ENCODE results near the gene INTS2. TPM values are rescaled to one million over a fixed set of nuclear protein-coding genes. Genes with fewer than 3 reads are reported as not detected.
"Not testable (repeated sequence)": the region's sequence is repeated elsewhere in the genome, so short reads cannot be mapped to it uniquely, and the experiment has no call there.

Gene INTS2
- polyA plus RNA-seq, 1 of the 3 experiments (the other 2 are of a cell fraction): 6.7 TPM

- POLR2A ChIA-PET; DNase-seq; H3F3A ChIP-seq (replicated peaks; ENCODE audit: insufficient read depth); H3K4me2 ChIP-seq; H3K79me2 ChIP-seq (ENCODE audit: insufficient read depth); H3K4me1 ChIP-seq (ENCODE audit: control insufficient read depth in 1 of 2, insufficient read depth in 2 of 2, low read depth in 1 of 2, low read length in 1 of 2); H3K27ac ChIP-seq (ENCODE audit: low read depth in 2 of 2, low read length in 1 of 2); H3K4me3 ChIP-seq (ENCODE audit: low read depth in 2 of 2, low read length in 1 of 2); H3K9me3 ChIP-seq; H2AFZ ChIP-seq (ENCODE audit: low read depth); H3K9me2 ChIP-seq; H4K20me1 ChIP-seq (ENCODE audit: insufficient read depth); H3K9ac ChIP-seq; H3K27me3 ChIP-seq (ENCODE audit: insufficient read depth); CTCF ChIA-PET: not testable (repeated sequence)
- H3K36me3 ChIP-seq (replicated peaks in 1 of 2; ENCODE audit: control insufficient read depth in 1 of 2, insufficient read depth in 2 of 2, low read length in 1 of 2): peaks cover 51 to 68% of the 10 kb centered on the region in 2 experiments
- WGBS (ENCODE audit: low lambda C conversion rate): 93% methylated on average over 5 of the region's 5 CpGs
These were observed 33.5 kb downstream of the INTS2 start for GRCh38 chr17:61894310-61894709.

- H3F3A ChIP-seq (replicated peaks; ENCODE audit: insufficient read depth); DNase-seq; H3K4me1 ChIP-seq (ENCODE audit: control insufficient read depth in 1 of 2, insufficient read depth in 2 of 2, low read depth in 1 of 2, low read length in 1 of 2); CTCF ChIA-PET; H3K27me3 ChIP-seq (ENCODE audit: insufficient read depth); H3K79me2 ChIP-seq (ENCODE audit: insufficient read depth); H3K4me3 ChIP-seq (ENCODE audit: low read depth in 2 of 2, low read length in 1 of 2); H3K9me2 ChIP-seq; H3K9ac ChIP-seq; H3K4me2 ChIP-seq; H2AFZ ChIP-seq (ENCODE audit: low read depth); H4K20me1 ChIP-seq (ENCODE audit: insufficient read depth); H3K9me3 ChIP-seq; H3K27ac ChIP-seq (ENCODE audit: low read depth in 2 of 2, low read length in 1 of 2): not testable (repeated sequence)
- WGBS (ENCODE audit: low lambda C conversion rate): 93% methylated on average over 6 of the region's 6 CpGs
- peaks cover 19 to 55% of the 10 kb centered on the region in 2 experiments for H3K36me3 ChIP-seq (replicated peaks in 1 of 2; ENCODE audit: control insufficient read depth in 1 of 2, insufficient read depth in 2 of 2, low read length in 1 of 2)
- POLR2A ChIA-PET: interaction anchor here (0.6 kb wide), 1 partner anchor 1837 kb away, joined by 4 read pairs; no protein-coding TSS in a partner anchor
These were observed 40.0 kb downstream of the INTS2 start for GRCh38 chr17:61887733-61888132.

DNA sequence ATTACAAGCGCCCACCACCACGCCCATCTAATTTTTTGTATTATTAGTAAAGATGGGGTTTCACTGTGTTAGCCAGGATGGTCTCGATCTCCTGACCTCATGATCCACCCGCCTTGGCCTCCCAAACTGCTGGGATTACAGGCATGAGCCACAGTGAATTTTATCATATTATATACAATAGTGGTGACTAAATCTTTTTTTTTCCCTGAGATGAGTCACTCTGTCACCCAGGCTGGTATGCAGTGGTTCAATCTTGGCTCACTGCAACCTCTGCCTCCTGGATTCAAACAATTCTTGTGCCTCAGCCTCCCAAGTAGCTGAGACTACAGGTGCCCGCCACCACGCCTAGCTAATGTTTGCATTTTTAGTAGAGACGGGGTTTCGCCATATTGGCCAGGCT is 41.9 kb downstream of the INTS2 start:
- peak; percentile 59; the same call in 1 of the 2 replicates for TF ChIP-seq FOSL2 (IDR thresholded peaks at IDR 0.05; ENCODE audit: borderline replicate concordance, low read depth)
- CTCF ChIA-PET; H3K27ac ChIP-seq (ENCODE audit: low read depth in 2 of 2, low read length in 1 of 2); H3K4me1 ChIP-seq (ENCODE audit: control insufficient read depth in 1 of 2, insufficient read depth in 2 of 2, low read depth in 1 of 2, low read length in 1 of 2); H2AFZ ChIP-seq (ENCODE audit: low read depth); H3K9me2 ChIP-seq; H3K27me3 ChIP-seq (ENCODE audit: insufficient read depth); H3F3A ChIP-seq (replicated peaks; ENCODE audit: insufficient read depth); H3K9ac ChIP-seq; DNase-seq; H3K79me2 ChIP-seq (ENCODE audit: insufficient read depth); H4K20me1 ChIP-seq (ENCODE audit: insufficient read depth); H3K4me3 ChIP-seq (ENCODE audit: low read depth in 2 of 2, low read length in 1 of 2); H3K4me2 ChIP-seq; H3K9me3 ChIP-seq; POLR2A ChIA-PET: not testable (repeated sequence)
- 94% methylated on average over 8 of the region's 8 CpGs for WGBS (ENCODE audit: low lambda C conversion rate)
- H3K36me3 ChIP-seq (replicated peaks in 1 of 2; ENCODE audit: control insufficient read depth in 1 of 2, insufficient read depth in 2 of 2, low read length in 1 of 2): peaks cover 12 to 68% of the 10 kb centered on the region in 2 experiments

DNA sequence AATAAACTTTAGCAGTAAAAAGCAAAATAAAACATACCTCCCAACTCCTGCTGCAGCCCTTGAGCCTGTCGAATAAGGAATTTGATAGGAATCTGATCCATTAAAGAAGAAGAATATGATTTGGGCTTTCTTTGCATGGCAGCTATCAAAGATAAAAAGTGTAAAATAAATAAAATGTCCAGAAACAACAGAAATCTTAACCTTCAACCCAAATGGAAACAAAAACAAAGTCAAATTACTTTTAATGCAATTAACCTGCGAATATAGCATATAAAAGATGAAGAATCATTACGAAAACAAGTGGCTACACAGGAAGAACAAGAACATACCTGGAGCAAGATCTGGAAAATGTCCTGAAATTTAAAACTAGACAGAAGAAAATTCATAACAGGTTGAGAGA is 42.9 kb downstream of the INTS2 start:
- H2AFZ ChIP-seq (ENCODE audit: low read depth): no peak overlapping the region
- H3K9me2 ChIP-seq: no peaks in the 10 kb centered on the region
- POLR2A ChIA-PET: no interaction called here
- H3K9ac ChIP-seq: no peak overlapping the region
- no peaks in the 10 kb centered on the region for H3K4me1 ChIP-seq (ENCODE audit: control insufficient read depth in 1 of 2, insufficient read depth in 2 of 2, low read depth in 1 of 2, low read length in 1 of 2)
- TF ChIP-seq CHD2 (IDR thresholded peaks at IDR 0.05; ENCODE audit: low read length, partially characterized antibody): no peak
- no peak for TF ChIP-seq RAD21 (IDR thresholded peaks at IDR 0.05; ENCODE audit: low read length)
- TF ChIP-seq FOSL2 (IDR thresholded peaks at IDR 0.05; ENCODE audit: borderline replicate concordance, low read depth): no peak
- TF ChIP-seq TCF12 (IDR thresholded peaks at IDR 0.05): no peak
- no peak for TF ChIP-seq EP300 (IDR thresholded peaks at IDR 0.05; ENCODE audit: borderline replicate concordance in 1 of 2, low read depth in 1 of 2, low read length in 1 of 2)
- TF ChIP-seq NFIC (IDR thresholded peaks at IDR 0.05; ENCODE audit: borderline replicate concordance): no peak
- H3K4me2 ChIP-seq: no peak overlapping the region
- CTCF ChIA-PET: interaction anchor here (1.2 kb wide), 1 partner anchor 13 kb away, joined by 3 read pairs; no protein-coding TSS in a partner anchor
- no peaks in the 10 kb centered on the region for H4K20me1 ChIP-seq (ENCODE audit: insufficient read depth)
- WGBS (ENCODE audit: low lambda C conversion rate): 86% methylated on average over 3 of the region's 3 CpGs
- H3F3A ChIP-seq (replicated peaks; ENCODE audit: insufficient read depth): no peaks in the 10 kb centered on the region
- no peak for DNase-seq
- H3K4me3 ChIP-seq (ENCODE audit: low read depth in 2 of 2, low read length in 1 of 2): no peak overlapping the region
- H3K79me2 ChIP-seq (ENCODE audit: insufficient read depth): no peaks in the 10 kb centered on the region
- H3K9me3 ChIP-seq: no peaks in the 10 kb centered on the region
- no peak overlapping the region for H3K27ac ChIP-seq (ENCODE audit: low read depth in 2 of 2, low read length in 1 of 2)
- H3K27me3 ChIP-seq (ENCODE audit: insufficient read depth): no peaks in the 10 kb centered on the region
- H3K36me3 ChIP-seq (replicated peaks in 1 of 2; ENCODE audit: control insufficient read depth in 1 of 2, insufficient read depth in 2 of 2, low read length in 1 of 2): peaks cover 9 to 69% of the 10 kb centered on the region in 2 experiments
